Measurements from ENCODE around the gene MCMBP. TPM values are rescaled to one million over a fixed set of nuclear protein-coding genes. Genes with fewer than 3 reads are reported as not detected.
"Not testable (repeated sequence)": the region's sequence is repeated elsewhere in the genome, so short reads cannot be mapped to it uniquely, and the experiment has no call there.

The MCMBP gene
- total and polyA plus RNA-seq, 8 donors, result 40.6 to 66.5 (median 61.4) TPM

DNA sequence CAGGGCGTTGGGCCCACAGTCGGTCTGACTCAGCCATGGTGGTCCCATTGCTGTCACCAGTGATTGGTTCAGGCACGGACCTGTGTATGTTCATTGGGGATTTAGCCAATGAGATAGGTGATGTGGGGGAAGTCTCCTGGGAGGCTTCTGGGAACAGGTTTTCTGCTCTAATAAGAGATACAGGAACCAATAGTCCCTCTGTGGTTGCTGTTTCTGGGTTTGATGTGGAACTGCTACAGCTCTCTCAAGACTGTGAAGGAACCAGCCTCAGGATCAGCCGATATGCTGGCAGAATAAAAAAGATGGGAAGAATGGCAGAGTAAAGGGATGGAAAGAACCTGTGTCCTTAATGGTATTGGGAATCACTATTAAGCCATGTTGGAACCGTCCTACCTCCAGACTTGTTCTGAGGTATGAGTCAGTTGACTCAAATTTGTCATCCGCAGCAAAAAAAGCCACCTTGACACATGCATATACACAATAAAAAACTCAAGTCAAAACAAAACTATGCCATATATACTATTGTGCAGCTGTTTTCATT lies 70.6 kb downstream of the MCMBP start:
- H3K27me3 ChIP-seq, result no peaks in the 10 kb centered on the region
- no peaks in the 10 kb centered on the region for H3K4me1 ChIP-seq
- intact Hi-C loops (cut with DNase I), result no loop called here
- TF ChIP-seq, protein P1, sequence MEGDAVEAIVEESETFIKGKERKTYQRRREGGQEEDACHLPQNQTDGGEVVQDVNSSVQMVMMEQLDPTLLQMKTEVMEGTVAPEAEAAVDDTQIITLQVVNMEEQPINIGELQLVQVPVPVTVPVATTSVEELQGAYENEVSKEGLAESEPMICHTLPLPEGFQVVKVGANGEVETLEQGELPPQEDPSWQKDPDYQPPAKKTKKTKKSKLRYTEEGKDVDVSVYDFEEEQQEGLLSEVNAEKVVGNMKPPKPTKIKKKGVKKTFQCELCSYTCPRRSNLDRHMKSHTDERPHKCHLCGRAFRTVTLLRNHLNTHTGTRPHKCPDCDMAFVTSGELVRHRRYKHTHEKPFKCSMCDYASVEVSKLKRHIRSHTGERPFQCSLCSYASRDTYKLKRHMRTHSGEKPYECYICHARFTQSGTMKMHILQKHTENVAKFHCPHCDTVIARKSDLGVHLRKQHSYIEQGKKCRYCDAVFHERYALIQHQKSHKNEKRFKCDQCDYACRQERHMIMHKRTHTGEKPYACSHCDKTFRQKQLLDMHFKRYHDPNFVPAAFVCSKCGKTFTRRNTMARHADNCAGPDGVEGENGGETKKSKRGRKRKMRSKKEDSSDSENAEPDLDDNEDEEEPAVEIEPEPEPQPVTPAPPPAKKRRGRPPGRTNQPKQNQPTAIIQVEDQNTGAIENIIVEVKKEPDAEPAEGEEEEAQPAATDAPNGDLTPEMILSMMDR (IDR thresholded peaks at IDR 0.05), result no peak
- ATAC-seq (no peak), DNase-seq (no peak)
- no peak overlapping the region for H3K27ac ChIP-seq
- H3K36me3 ChIP-seq, result peaks cover 0 to 14% of the 10 kb centered on the region in 2 donors
- no peak overlapping the region for H3K4me3 ChIP-seq
- H3K9me3 ChIP-seq, result no peaks in the 10 kb centered on the region

DNA sequence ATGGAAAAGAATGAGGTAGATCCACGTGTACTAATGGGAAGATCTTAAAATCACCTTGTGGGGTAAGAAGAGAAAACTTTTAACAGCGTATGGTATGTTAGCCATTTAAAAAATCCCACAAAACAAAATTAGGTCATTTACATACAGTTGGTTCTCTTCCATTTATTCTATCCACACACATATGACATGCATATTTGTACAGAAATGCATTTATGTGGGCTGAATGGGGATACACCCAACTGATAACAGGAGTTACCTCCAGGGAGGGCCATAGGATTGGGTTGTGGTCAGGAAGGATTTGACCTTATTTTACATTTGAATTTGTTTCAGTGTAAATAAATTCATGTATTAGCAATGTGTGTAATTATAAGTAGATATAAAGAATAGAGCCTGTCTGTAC lies 71.5 kb downstream of the MCMBP start:
- H3K36me3 ChIP-seq, result peaks cover 0 to 14% of the 10 kb centered on the region in 2 donors
- H3K9me3 ChIP-seq, result no peaks in the 10 kb centered on the region
- intact Hi-C loops (cut with DNase I), result no loop called here
- ATAC-seq (no peak), DNase-seq (no peak)
- H3K27ac ChIP-seq, result no peak overlapping the region
- TF ChIP-seq, protein P1 (IDR thresholded peaks at IDR 0.05), result no peak
- H3K4me1 ChIP-seq, result no peaks in the 10 kb centered on the region
- no peak overlapping the region for H3K4me3 ChIP-seq
- H3K27me3 ChIP-seq, result no peaks in the 10 kb centered on the region

DNA sequence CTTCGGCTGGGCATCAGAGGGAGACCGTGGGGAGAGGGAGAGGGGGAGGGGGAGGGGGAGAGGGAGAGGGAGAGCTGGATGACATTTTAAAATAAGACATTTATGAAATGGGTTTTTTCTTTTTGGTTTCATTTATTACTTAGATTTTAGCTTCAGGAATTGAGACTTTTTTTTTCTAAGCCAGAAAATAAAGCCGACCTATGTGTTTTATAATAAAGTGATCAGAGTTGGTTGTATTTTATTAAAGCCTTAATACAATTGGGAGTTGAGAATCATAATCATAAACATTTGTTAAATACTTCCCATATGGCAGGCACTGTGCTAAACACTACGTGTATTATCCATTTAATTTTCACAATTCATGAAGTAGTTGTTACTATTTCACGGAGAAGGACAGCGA lies 76.6 kb downstream of the MCMBP start:
- ATAC-seq, result no peak
- Histone ChIP-seq H3K9me3 (no peaks in the 10 kb centered on the region), H3K4me3 (no peak overlapping the region), H3K27ac (no peak overlapping the region), H3K27me3 (no peaks in the 10 kb centered on the region), H3K36me3 (peaks cover 0 to 4% of the 10 kb centered on the region in 2 donors), H3K4me1 (no peaks in the 10 kb centered on the region)
- no peak for DNase-seq
- intact Hi-C loops (cut with DNase I), result no loop called here
- TF ChIP-seq, protein P1 (IDR thresholded peaks at IDR 0.05), result no peak

DNA sequence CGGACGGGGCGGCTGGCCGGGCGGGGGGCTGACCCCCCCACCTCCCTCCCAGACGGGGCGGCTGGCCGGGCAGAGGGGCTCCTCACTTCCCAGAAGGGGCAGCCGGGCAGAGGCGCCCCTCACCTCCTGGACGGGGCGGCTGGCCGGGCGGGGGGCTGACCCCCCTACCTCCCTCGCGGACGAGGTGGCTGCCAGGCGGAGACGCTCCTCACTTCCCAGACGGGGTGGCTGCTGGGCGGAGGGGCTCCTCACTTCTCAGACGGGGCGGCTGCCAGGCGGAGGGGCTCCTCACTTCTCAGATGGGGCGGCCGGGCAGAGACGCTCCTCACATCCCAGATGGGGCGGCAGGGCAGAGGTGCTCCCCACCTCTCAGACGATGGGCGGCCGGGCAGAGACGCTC lies 77.5 kb downstream of the MCMBP start:
- DNase-seq; H3K27me3 ChIP-seq; intact Hi-C loops (cut with DNase I); H3K9me3 ChIP-seq; ATAC-seq; H3K4me1 ChIP-seq; H3K4me3 ChIP-seq; H3K27ac ChIP-seq; H3K36me3 ChIP-seq: not testable (repeated sequence)

DNA sequence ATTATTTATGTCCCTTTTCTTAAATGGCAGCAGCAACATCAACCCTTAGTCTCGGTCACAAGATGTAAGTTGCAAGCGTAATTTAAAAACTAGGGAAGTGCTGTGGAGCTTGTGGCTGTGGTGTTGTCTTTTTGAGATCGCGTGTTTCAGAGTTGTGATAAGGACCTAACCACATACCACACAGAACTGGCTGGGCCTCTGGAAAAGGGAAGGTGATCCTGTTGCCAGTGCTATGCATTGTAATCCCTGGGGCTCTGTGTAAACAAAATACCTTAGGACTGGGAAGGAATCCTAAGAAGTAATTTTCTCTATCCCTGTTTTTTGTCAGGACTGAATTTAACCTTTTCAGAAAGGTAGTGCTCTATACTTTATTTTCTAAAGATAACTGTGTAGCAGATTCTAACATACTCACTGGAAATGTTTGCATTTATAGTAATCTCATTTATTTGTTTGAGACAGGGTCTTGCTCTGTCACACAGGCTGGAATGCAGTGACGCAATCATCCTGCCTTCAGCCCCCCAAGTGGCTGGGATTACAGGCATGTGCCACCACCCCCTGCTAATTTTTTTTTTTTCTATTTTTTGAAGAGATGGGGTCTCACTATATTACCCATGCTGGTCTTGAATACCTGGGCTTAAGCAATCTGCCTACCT lies 86.4 kb downstream of the MCMBP start:
- Histone ChIP-seq H3K9me3 (no peaks in the 10 kb centered on the region), H3K27ac (no peak overlapping the region), H3K4me3 (no peak overlapping the region), H3K27me3 (no peaks in the 10 kb centered on the region), H3K4me1 (peaks cover 0 to 14% of the 10 kb centered on the region in 2 donors), H3K36me3 (no peaks in the 10 kb centered on the region)
- TF ChIP-seq, protein P1 (IDR thresholded peaks at IDR 0.05), result no peak
- intact Hi-C loops (cut with DNase I), result no loop called here
- ATAC-seq, result peak; percentile 71
- DNase-seq, result peak in 1 of 4 donors; percentile 3
